A549 (cell line): ENCODE measurements around the gene SETD2.

Source experiments
- CEBPB ChIP-seq, 2 experiments: fragments of >200 bp in 1 of 2; sonication (Bioruptor Twin) in 1 of 2; formaldehyde crosslinking in 1 of 2; IDR thresholded peaks; 2 replicates each; pipeline ENCODE4 v1.6.1; 2012 to 2016
- EHMT2 ChIP-seq: fragments of 200-600 bp; sonication (generic); IDR thresholded peaks from 2 replicates; pipeline ENCODE4 v1.6.1; 2016; ENCODE audit warnings: antibody characterized with exemption, low read depth, mild to moderate bottlenecking, moderate library complexity
- MAZ ChIP-seq: fragments of 150-350 bp; IDR thresholded peaks from 2 replicates; pipeline ENCODE4 v1.6.1; 2014; ENCODE audit warnings: antibody characterized with exemption, low read depth, low read length, borderline replicate concordance
- MYC ChIP-seq: IDR thresholded peaks from 2 replicates; pipeline ENCODE4 v1.6.1; 2012; ENCODE audit warnings: mild to moderate bottlenecking, inconsistent platforms, low read length, improper control_type of control experiment, borderline replicate concordance
- POLR2A ChIP-seq: IDR thresholded peaks from 2 replicates; pipeline ENCODE4 v1.6.1; 2012; ENCODE audit warnings: mild to moderate bottlenecking, low read length
- POLR2AphosphoS2 ChIP-seq: conservative IDR thresholded peaks from 2 replicates; pipeline ENCODE4 v1.6.1; 2012; ENCODE audit warnings: low read length, improper control_type of control experiment, inconsistent platforms
- SMC3 ChIP-seq: fragments of >200 bp; sonication (Bioruptor Twin); formaldehyde crosslinking; IDR thresholded peaks from 3 replicates; pipeline ENCODE4 v1.6.1; 2018; ENCODE audit warnings: inconsistent platforms
- ZFP36 ChIP-seq: fragments of 450-650 bp; IDR thresholded peaks from 2 replicates; pipeline ENCODE4 v1.6.1; 2014; ENCODE audit warnings: borderline replicate concordance; ENCODE audit not compliant: partially characterized antibody
- TF ChIP-seq, protein P1 (sequence below): fragments of >200 bp; sonication (Bioruptor Twin); formaldehyde crosslinking; IDR thresholded peaks from 3 replicates; pipeline ENCODE4 v1.5.1; 2016

- TF ChIP-seq, protein P1, sequence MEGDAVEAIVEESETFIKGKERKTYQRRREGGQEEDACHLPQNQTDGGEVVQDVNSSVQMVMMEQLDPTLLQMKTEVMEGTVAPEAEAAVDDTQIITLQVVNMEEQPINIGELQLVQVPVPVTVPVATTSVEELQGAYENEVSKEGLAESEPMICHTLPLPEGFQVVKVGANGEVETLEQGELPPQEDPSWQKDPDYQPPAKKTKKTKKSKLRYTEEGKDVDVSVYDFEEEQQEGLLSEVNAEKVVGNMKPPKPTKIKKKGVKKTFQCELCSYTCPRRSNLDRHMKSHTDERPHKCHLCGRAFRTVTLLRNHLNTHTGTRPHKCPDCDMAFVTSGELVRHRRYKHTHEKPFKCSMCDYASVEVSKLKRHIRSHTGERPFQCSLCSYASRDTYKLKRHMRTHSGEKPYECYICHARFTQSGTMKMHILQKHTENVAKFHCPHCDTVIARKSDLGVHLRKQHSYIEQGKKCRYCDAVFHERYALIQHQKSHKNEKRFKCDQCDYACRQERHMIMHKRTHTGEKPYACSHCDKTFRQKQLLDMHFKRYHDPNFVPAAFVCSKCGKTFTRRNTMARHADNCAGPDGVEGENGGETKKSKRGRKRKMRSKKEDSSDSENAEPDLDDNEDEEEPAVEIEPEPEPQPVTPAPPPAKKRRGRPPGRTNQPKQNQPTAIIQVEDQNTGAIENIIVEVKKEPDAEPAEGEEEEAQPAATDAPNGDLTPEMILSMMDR = no peak
- TF ChIP-seq MYC (no peak), POLR2AphosphoS2 (no peak), CEBPB (IDR thresholded peaks at IDR 0.05) (no peak), POLR2A (no peak), ZFP36 (no peak), MAZ (no peak), EHMT2 (no peak), SMC3 (no peak)
These were observed 160.9 kb downstream of the SETD2 start for GRCh38 chr3:47003056-47003410.
